SK-N-SH treated with all-trans-retinoic acid at 6 μM for 48 hours (cell line): ENCODE results near the gene KCNG3.

Source experiments
- ARNTL ChIP-seq: fragments of 450-650 bp; formaldehyde crosslinking; IDR thresholded peaks from 2 replicates; pipeline ENCODE4 v1.5.0; 2020; ENCODE audit warnings: low read depth, mild to moderate bottlenecking, moderate library complexity, borderline replicate concordance
- BACH2 ChIP-seq: fragments of 250-450 bp; sonication (Bioruptor Pico); IDR thresholded peaks from 2 replicates; pipeline ENCODE4 v1.9.0; 2021; ENCODE audit warnings: mild to moderate bottlenecking, borderline replicate concordance
- CSDC2 ChIP-seq: fragments of 250-450 bp; sonication (Bioruptor Pico); IDR thresholded peaks from 2 replicates; pipeline ENCODE4 v1.5.0; 2020; ENCODE audit warnings: mild to moderate bottlenecking, moderate library complexity
- GLIS3 ChIP-seq: fragments of 250-450 bp; sonication (Bioruptor Pico); IDR thresholded peaks from 2 replicates; pipeline ENCODE4 v1.5.0; 2020; ENCODE audit warnings: mild to moderate bottlenecking, moderate library complexity
- PATZ1 ChIP-seq: fragments of 250-450 bp; sonication (Bioruptor Pico); IDR thresholded peaks from 2 replicates; pipeline ENCODE4 v1.8.0; 2020; ENCODE audit warnings: mild to moderate bottlenecking, moderate library complexity, borderline replicate concordance
- ZFP30 ChIP-seq: fragments of 450-650 bp; formaldehyde crosslinking; IDR thresholded peaks from 2 replicates; pipeline ENCODE4 v1.5.0; 2022; ENCODE audit warnings: mild to moderate bottlenecking, moderate library complexity
- ZNF565 ChIP-seq: fragments of 450-650 bp; formaldehyde crosslinking; conservative IDR thresholded peaks from 2 replicates; pipeline ENCODE4 v1.5.0; 2020; ENCODE audit warnings: low read depth, mild to moderate bottlenecking, moderate library complexity

DNA sequence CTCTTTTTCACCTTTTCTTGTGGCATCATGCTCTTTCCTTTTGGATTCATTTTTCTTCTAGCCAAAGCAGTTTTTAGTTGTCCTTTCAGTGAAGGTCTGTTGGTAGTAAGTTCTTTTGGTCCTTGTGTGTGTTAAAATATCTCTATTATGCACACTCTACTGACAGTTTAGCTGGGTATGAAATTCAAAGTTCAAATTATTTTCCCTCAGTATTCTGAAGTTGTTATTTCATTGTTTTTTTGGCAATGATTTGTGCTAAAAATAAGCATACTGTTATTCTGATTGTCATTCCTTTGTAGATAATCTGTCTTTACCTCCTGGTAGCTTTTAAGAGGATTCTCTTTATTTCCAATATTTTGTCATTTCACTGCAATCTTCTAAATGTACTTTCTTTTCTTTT lies 79.6 kb downstream of the KCNG3 start:
- TF ChIP-seq BACH2 (CRISPR knock-in tag) (no peak), GLIS3 (CRISPR knock-in tag) (no peak), ZNF565 (CRISPR knock-in tag) (no peak), CSDC2 (CRISPR knock-in tag) (no peak), PATZ1 (CRISPR knock-in tag) (no peak), ARNTL (CRISPR knock-in tag) (no peak), ZFP30 (CRISPR knock-in tag) (no peak)
